Measurements from ENCODE around the gene NFS1. TPM values are rescaled to one million over a fixed set of nuclear protein-coding genes. Genes with fewer than 3 reads are reported as not detected.
A peak's percentile ranks its signal among the peaks of the same experiment; 100 is the strongest.

Gene NFS1
- total RNA-seq, 2 experiments from 2014 or later = 41.3 to 56.2 TPM

DNA sequence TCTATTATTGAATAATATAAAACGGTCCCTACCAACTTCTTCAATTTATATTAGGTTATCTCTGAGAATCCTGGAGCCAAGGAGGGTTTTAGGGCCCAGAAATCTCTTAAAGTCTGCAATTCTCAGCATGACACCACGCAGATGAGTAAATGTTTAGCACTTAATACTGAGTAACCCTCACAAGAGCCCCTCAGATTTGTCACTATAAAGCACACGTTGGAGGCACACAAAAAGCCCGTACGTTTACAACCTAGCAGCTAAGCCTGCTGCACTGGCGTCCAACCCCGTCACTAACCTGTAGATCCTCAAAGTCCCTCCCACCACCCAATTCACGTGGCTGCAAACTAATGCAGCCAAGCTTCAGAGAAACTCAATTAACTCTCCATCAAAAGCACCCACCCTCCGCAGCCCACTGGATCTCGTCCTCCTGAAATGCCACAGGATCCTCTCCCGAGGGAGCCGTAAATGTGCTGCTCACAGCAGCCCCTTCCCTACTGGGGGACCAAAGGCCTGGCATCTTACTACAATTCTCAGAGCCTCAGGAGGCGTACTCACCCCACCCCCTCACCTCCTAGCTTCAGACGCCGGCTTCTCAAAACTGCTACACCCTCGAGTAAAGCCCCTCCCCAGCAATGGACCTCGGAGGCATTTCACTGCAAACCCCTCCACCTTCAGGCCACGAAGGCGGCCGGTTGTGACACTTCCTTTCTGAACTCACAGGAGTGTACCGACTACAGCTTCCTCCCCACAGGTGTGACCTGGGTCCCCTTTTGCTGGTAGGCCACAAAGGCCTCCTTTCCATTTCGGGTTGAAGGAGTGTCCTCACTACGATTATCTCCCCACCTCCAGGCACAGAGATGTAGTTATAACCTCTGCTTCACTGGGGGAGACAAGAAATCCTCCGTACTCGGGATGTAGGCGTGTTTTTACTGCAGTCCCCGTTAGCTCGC, 35.4 kb downstream of the NFS1 start:
- ChIA-PET POLR2A (interaction anchor here (0.6 to 1.3 kb wide), 5 partner anchors 13 to 427 kb away, joined by 3 to 4 read pairs (median 3); no protein-coding TSS in a partner anchor), CTCF (ENCODE audit: unreplicated experiment) (no interaction called here)
- TF ChIP-seq EZH2phosphoT487 (IDR thresholded peaks at IDR 0.05; ENCODE audit: borderline replicate concordance, low read depth, low read length) (no peak), CTCF (conservative IDR thresholded peaks at IDR 0.05; ENCODE audit: low read length) (no peak; the same call in 1 of the 2 replicates)
- intact Hi-C loops (cut with micrococcal nuclease; ENCODE audit: unreplicated experiment) = loop anchor here (1.0 to 10.0 kb wide), 3 partner anchors 46 to 99 kb away; partner anchors contain the start of gene RBM39
- Histone ChIP-seq H3K4me2 (ENCODE audit: low read length) (peak overlapping the region; percentile 96), H3K4me1 (ENCODE audit: insufficient read depth, low read length, poor library complexity, severe bottlenecking) (peaks cover 39% of the 10 kb centered on the region), H3K9me3 (ENCODE audit: low read length) (no peaks in the 10 kb centered on the region; the same call in 1 of the 2 replicates), H3K79me2 (ENCODE audit: insufficient read depth, low read depth, low read length) (peaks cover 59% of the 10 kb centered on the region), H3K9me2 (ENCODE audit: insufficient read depth, low read length) (no peaks in the 10 kb centered on the region), H3K27ac (ENCODE audit: low read depth, low read length, poor library complexity, severe bottlenecking) (peak overlapping the region; percentile 74), H4K20me1 (ENCODE audit: insufficient read depth, low read length) (peaks cover 45% of the 10 kb centered on the region), H2AFZ (ENCODE audit: low read length) (no peak overlapping the region; the same call in 1 of the 2 replicates), H3K4me3 (ENCODE audit: low read depth, low read length, poor library complexity, severe bottlenecking) (peak overlapping the region; percentile 76), H3K36me3 (ENCODE audit: insufficient read depth, low read length) (peaks cover 47% of the 10 kb centered on the region)
- DNase-seq (ENCODE audit: low spot score) = peak; percentile 87
- no TSS peak for BruUV-seq (replicated peaks)

DNA sequence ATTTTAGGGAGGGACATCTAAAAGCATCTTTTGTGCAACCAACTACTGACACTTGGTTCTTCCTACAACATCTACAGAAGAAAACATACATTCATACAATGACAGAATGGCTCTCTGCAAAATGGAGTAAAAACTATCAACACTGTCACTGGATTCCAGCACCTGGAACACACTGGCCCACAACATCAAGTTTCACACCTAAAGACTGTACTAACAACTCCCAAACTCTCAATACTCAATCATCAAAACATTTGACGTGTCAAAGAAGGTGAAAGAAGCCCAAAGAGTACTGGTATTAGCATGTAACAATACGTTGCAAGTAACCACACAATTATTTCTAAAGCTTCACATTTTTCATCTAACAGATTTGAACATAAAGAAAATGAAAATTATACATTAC, 36.6 kb downstream of the NFS1 start:
- CTCF ChIA-PET (ENCODE audit: unreplicated experiment) = no interaction called here
- H3K9me2 ChIP-seq (ENCODE audit: insufficient read depth, low read length) = no peaks in the 10 kb centered on the region
- H3K4me1 ChIP-seq (ENCODE audit: insufficient read depth, low read length, poor library complexity, severe bottlenecking) = peaks cover 39% of the 10 kb centered on the region
- POLR2A ChIA-PET = interaction anchor here (0.5 kb wide), 1 partner anchor 31 kb away, joined by 3 read pairs; no protein-coding TSS in a partner anchor
- peaks cover 50% of the 10 kb centered on the region for H4K20me1 ChIP-seq (ENCODE audit: insufficient read depth, low read length)
- H3K27ac ChIP-seq (ENCODE audit: low read depth, low read length, poor library complexity, severe bottlenecking) = no peak overlapping the region
- BruUV-seq (replicated peaks) = no TSS peak
- H3K79me2 ChIP-seq (ENCODE audit: insufficient read depth, low read depth, low read length) = peaks cover 72% of the 10 kb centered on the region
- TF ChIP-seq EZH2phosphoT487 (IDR thresholded peaks at IDR 0.05; ENCODE audit: borderline replicate concordance, low read depth, low read length) (no peak), CTCF (conservative IDR thresholded peaks at IDR 0.05; ENCODE audit: low read length) (no peak)
- no peak for DNase-seq (ENCODE audit: low spot score)
- H3K36me3 ChIP-seq (ENCODE audit: insufficient read depth, low read length) = peaks cover 46% of the 10 kb centered on the region
- intact Hi-C loops (cut with micrococcal nuclease; ENCODE audit: unreplicated experiment) = loop anchor here (5.0 to 10.0 kb wide), 2 partner anchors 80 to 98 kb away; partner anchors contain the start of gene RBM39
- peak overlapping the region; percentile 96 for H3K4me2 ChIP-seq (ENCODE audit: low read length)
- peak overlapping the region; percentile 76 for H3K4me3 ChIP-seq (ENCODE audit: low read depth, low read length, poor library complexity, severe bottlenecking)
- H2AFZ ChIP-seq (ENCODE audit: low read length) = no peak overlapping the region
- no peaks in the 10 kb centered on the region; the same call in 1 of the 2 replicates for H3K9me3 ChIP-seq (ENCODE audit: low read length)

Data from OCI-LY7 (cell line).